HCT116 (cell line): ENCODE results near the gene RPL34. TPM values are rescaled to one million over a fixed set of nuclear protein-coding genes. Genes with fewer than 3 reads are reported as not detected.

Experiments
- ATAC-seq: fragments of 200-7000 bp; cut with Tn5 transposase; 2 replicates; pipeline ENCODE4 v1.9.1; 2020; ENCODE audit warnings: mild to moderate bottlenecking, moderate library complexity
- BruUV-seq: library from RNA; stranded (reverse); fragments of 400-500 nt; replicated peaks from 2 replicates; lab custom pipeline; 2021; lab: Mats Ljungman, UMichigan
- CTCF ChIA-PET: fragments of 300-600 bp; sonication (Branson Sonifier 250); formaldehyde crosslinking; loops from one replicate; lab custom pipeline; 2021; ENCODE audit warnings: antibody characterized with exemption; lab: Charles Lee
- POLR2A ChIA-PET: fragments of 300-600, 350-600 bp; sonication (Branson Sonifier 250); formaldehyde crosslinking; loops from one replicate; lab custom pipeline; 2021; ENCODE audit warnings: antibody characterized with exemption; lab: Charles Lee
- RAD21 ChIA-PET, 2 experiments: fragments of 300-600 bp; sonication (Branson Sonifier 250); formaldehyde crosslinking; loops; one replicate each; lab custom pipeline; 2023; ENCODE audit warnings: low total read pairs in 2 of 2; ENCODE audit not compliant: uncharacterized antibody in 2 of 2, unreplicated experiment in 2 of 2, low non-redundant PET in 1 of 2; lab: Charles Lee
- DNase-seq: peaks from one replicate; pipeline ENCODE4 v3.0.0-alpha.2; 2010; ENCODE audit warnings: low read depth, low spot score
- H2AFZ ChIP-seq: fragments of 200-600 bp; shearing (Covaris generic), sonication (generic); 2 replicates; pipeline ENCODE4 v1.6.1; 2017; ENCODE audit warnings: low read depth, mixed run types, mixed read lengths, antibody characterized with exemption, low read length; ENCODE audit not compliant: poor library complexity, severe bottlenecking
- H3K27ac ChIP-seq: 2 replicates; pipeline ENCODE4 v1.5.1; 2012; ENCODE audit warnings: low read depth, low read length
- H3K27me3 ChIP-seq: fragments of 200-600 bp; sonication (generic); 2 replicates; pipeline ENCODE4 v1.6.1; 2016; ENCODE audit warnings: mixed run types, low read length, mixed read lengths; ENCODE audit not compliant: insufficient read depth
- H3K36me3 ChIP-seq, 2 experiments: fragments of 200-500 bp in 1 of 2; fragments of 200-600 bp in 1 of 2; sonication (Bioruptor generic) in 1 of 2; sonication (generic) in 1 of 2; 2 replicates each; pipeline versions ENCODE4 v1.5.1 to v1.6.1; 2014 to 2016; ENCODE audit warnings: low read length in 2 of 2, inconsistent platforms in 1 of 2, mixed read lengths in 1 of 2, mixed run types in 1 of 2; ENCODE audit not compliant: insufficient read depth in 2 of 2, control insufficient read depth in 1 of 2
- H3K4me1 ChIP-seq, 2 experiments: fragments of 200-600 bp in 1 of 2; sonication (generic) in 1 of 2; 2 replicates each; pipeline versions ENCODE4 v1.5.1 to v1.6.1; 2012 to 2017; ENCODE audit warnings: low read length in 2 of 2, inconsistent platforms in 1 of 2, mild to moderate bottlenecking in 1 of 2, mixed read lengths in 1 of 2, mixed run types in 1 of 2, moderate library complexity in 1 of 2; ENCODE audit not compliant: insufficient read depth in 2 of 2, control insufficient read depth in 1 of 2
- H3K4me2 ChIP-seq: fragments of 200-600 bp; sonication (generic); 2 replicates; pipeline ENCODE4 v1.6.1; 2017; ENCODE audit warnings: mixed run types, low read length, mixed read lengths
- H3K4me3 ChIP-seq, 2 experiments: fragments of 200-600 bp in 1 of 2; sonication (generic) in 1 of 2; replicated peaks in 1 of 2; 2 replicates each; pipeline ENCODE4 v1.5.1; 2011 to 2016; ENCODE audit warnings: low read length in 2 of 2, control low read depth in 1 of 2, low read depth in 1 of 2, mild to moderate bottlenecking in 1 of 2, mixed read lengths in 1 of 2, mixed run types in 1 of 2
- H3K79me2 ChIP-seq: fragments of 200-600 bp; sonication (generic); 2 replicates; pipeline ENCODE4 v1.6.1; 2017; ENCODE audit warnings: mild to moderate bottlenecking, mixed run types, low read length, moderate library complexity, mixed read lengths; ENCODE audit not compliant: insufficient read depth
- H3K9ac ChIP-seq: fragments of 200-600 bp; sonication (generic); 2 replicates; pipeline ENCODE4 v1.6.1; 2016; ENCODE audit warnings: low read length, mixed read lengths
- H3K9me2 ChIP-seq: fragments of 200-600 bp; sonication (generic), shearing (Covaris generic); 2 replicates; pipeline ENCODE4 v1.6.1; 2017; ENCODE audit warnings: mixed run types, mild to moderate bottlenecking, moderate library complexity; ENCODE audit not compliant: insufficient read depth
- H3K9me3 ChIP-seq, 2 experiments: fragments of 200-500 bp in 1 of 2; fragments of 200-600 bp in 1 of 2; sonication (Bioruptor generic) in 1 of 2; sonication (generic) in 1 of 2; 2 replicates each; pipeline ENCODE4 v1.6.1; 2014 to 2017; ENCODE audit warnings: low read length in 2 of 2, mixed read lengths in 2 of 2, inconsistent platforms in 1 of 2, low read depth in 1 of 2, mild to moderate bottlenecking in 1 of 2, mixed run types in 1 of 2, moderate library complexity in 1 of 2; ENCODE audit not compliant: control insufficient read depth in 1 of 2, insufficient read depth in 1 of 2
- H4K20me1 ChIP-seq: fragments of 200-600 bp; sonication (generic), shearing (Covaris generic); 2 replicates; pipeline ENCODE4 v1.6.1; 2017; ENCODE audit warnings: mixed run types, mild to moderate bottlenecking, moderate library complexity; ENCODE audit not compliant: insufficient read depth
- CBX3 ChIP-seq: IDR thresholded peaks from 2 replicates; pipeline ENCODE4 v1.6.1; 2012; ENCODE audit warnings: low read depth
- EGR1 ChIP-seq: IDR thresholded peaks from 2 replicates; pipeline ENCODE4 v1.6.1; 2012; ENCODE audit warnings: low read depth
- ELF1 ChIP-seq: IDR thresholded peaks from 2 replicates; pipeline ENCODE4 v1.6.1; 2012; ENCODE audit warnings: low read depth, borderline replicate concordance
- EZH2 ChIP-seq: fragments of 200-600 bp; sonication (generic); IDR thresholded peaks from 2 replicates; pipeline ENCODE4 v1.6.1; 2017; ENCODE audit warnings: antibody characterized with exemption, mixed run types
- EZH2phosphoT487 ChIP-seq: fragments of 200-600 bp; IDR thresholded peaks from 2 replicates; pipeline ENCODE4 v1.6.1; 2018; ENCODE audit warnings: antibody characterized with exemption, borderline replicate concordance
- JUND ChIP-seq: IDR thresholded peaks from 2 replicates; pipeline ENCODE4 v1.6.1; 2012
- POLR2A ChIP-seq: IDR thresholded peaks from 2 replicates; pipeline ENCODE4 v1.7.0; 2011; ENCODE audit warnings: borderline replicate concordance; ENCODE audit not compliant: insufficient read depth, insufficient read length; ENCODE audit errors: extremely low read depth
- RAD21 ChIP-seq: IDR thresholded peaks from 2 replicates; pipeline ENCODE4 v1.6.1; 2012; ENCODE audit warnings: low read depth, mild to moderate bottlenecking
- ZFX ChIP-seq: fragments of 450-650 bp; IDR thresholded peaks from 2 replicates; pipeline ENCODE4 v1.6.1; 2017
- ZNF274 ChIP-seq: fragments of 200-500 bp; sonication (Bioruptor generic); IDR thresholded peaks from 2 replicates; pipeline ENCODE4 v1.6.1; 2014; ENCODE audit warnings: mild to moderate bottlenecking, low read depth, low read length, inconsistent platforms
- intact Hi-C: fragments of 100-400 bp; cut with micrococcal nuclease; formaldehyde crosslinking; loops from 2 replicates; pipeline ENCODE4 v1.10.0; 2022
- total RNA-seq: library from RNA; stranded (reverse); gene quantifications from one replicate; pipeline ENCODE4 v1.2.1, GENCODE V29; 2021; ENCODE audit not compliant: unreplicated experiment
- TF ChIP-seq, protein P1 (sequence below): IDR thresholded peaks from 2 replicates; pipeline ENCODE4 v1.6.1; 2012; ENCODE audit warnings: low read depth
- TF ChIP-seq, protein P2 (sequence below): IDR thresholded peaks from 2 replicates; pipeline ENCODE4 v1.6.1; 2011; ENCODE audit warnings: mild to moderate bottlenecking, low read length, moderate library complexity; ENCODE audit not compliant: insufficient replicate concordance; ENCODE audit errors: extremely low read depth
- TF ChIP-seq, protein P3 (sequence below), 3 experiments: fragments of 200-600 bp in 1 of 3; sonication (generic) in 1 of 3; IDR thresholded peaks in 2 of 3; conservative IDR thresholded peaks in 1 of 3; 2 replicates each; pipeline ENCODE4 v1.5.1; 2012 to 2017; ENCODE audit warnings: low read depth in 2 of 3, low read length in 2 of 3, antibody characterized with exemption in 1 of 3, borderline replicate concordance in 1 of 3, control low read depth in 1 of 3, mild to moderate bottlenecking in 1 of 3, mixed read lengths in 1 of 3, mixed run types in 1 of 3, moderate library complexity in 1 of 3; ENCODE audit not compliant: insufficient read depth in 1 of 3
- TF ChIP-seq, protein P4 (sequence below): IDR thresholded peaks from 2 replicates; pipeline ENCODE4 v1.6.1; 2012

RPL34 gene
- total RNA-seq, 1 experiment from 2014 or later: 1,359 TPM

DNA sequence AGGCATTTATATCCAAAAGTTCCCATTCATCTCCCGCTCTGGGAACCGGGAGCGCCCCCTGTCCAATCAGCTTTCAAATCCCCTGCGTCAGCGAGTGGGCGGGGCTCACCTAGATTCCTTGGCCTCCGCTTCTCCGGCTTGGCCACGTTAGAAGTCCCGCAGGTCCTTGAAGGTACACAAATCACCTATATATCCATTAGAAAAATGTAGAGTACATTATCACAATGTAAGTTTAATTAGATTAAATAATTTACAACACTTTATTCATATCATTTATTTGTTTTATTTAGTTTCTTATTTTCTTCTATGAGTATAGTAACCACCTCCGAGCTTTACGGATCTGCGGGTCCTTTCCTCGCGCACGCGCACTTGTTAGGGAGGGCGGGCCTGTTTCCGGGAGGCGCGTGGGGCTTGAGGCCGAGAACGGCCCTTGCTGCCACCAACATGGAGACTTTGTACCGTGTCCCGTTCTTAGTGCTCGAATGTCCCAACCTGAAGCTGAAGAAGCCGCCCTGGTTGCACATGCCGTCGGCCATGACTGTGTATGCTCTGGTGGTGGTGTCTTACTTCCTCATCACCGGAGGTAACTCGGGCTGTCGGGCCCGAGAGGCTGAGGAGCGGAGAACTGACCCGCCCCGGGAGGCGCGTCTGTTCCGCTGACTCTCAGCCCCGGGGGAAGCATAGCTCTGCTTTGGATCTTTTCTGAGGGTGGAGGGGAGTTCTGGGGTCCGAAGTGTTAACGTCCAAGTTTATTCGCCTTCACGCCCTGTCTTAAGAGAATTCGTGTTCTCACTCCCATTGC lies 30.0 kb downstream of the RPL34 start, which contains the start of gene OSTC (continued):
- TF ChIP-seq ZNF274 (no peak), POLR2A (peak; percentile 46), EZH2phosphoT487 (no peak), EZH2 (no peak)
- TF ChIP-seq, all 23 proteins: peak for 9

DNA sequence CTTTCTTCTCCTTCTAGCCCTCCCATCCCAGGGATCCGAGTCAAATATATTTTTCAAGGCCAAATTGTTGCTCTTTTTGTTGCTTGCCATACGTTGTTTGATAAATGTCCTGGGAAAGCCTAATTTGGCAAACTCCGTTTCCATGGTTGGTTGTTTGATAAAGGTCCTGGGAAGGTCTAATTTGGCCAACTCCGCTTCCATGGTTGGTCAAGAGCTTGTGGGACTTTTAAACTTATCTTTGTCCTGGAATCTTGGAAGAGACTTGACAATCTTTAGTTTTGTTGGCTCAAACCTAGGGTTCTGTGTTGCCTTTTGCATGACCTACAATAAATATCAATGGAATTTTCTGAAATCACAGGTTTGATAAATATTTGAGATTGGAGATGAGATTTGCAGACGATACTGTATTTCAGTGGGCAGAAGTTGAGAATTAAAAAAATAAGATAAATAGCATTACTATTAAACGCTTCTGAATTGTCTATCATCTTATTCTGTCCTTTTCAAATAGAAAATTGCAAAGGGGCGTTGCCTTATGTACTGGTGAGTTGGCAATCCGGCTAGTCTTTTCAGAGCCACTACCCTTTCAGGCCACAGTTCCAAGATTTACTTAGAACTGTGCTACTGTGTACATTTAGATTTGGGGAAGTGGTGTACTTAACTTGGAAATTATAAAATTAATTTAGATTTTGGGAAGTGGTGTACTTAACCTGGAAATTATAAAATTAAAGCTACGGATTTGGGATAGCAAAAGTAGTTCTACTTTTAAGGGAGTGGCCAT lies 30.8 kb downstream of the RPL34 start:
- ChIA-PET POLR2A (no interaction called here), CTCF (no interaction called here), RAD21 (no interaction called here)
- Histone ChIP-seq H3K9ac (peak overlapping the region; percentile 89), H3K9me2 (no peaks in the 10 kb centered on the region), H3K36me3 (0 out of 4 replicates have a peak, but pooled peaks cover 4 to 5% of the 10 kb centered on the region in 2 experiments), H3K4me1 (peaks cover 4 to 6% of the 10 kb centered on the region in 2 experiments; a peak in 3 of 4 replicates), H3K79me2 (peaks cover 58% of the 10 kb centered on the region), H3K27me3 (no peaks in the 10 kb centered on the region), H3K27ac (peak overlapping the region; percentile 49), H3K9me3 (no peaks in the 10 kb centered on the region), H4K20me1 (no peaks in the 10 kb centered on the region), H2AFZ (no peak overlapping the region), H3K4me2 (peak overlapping the region; percentile 73), H3K4me3 (peak overlapping the region; percentile 65 to 84)
- ATAC-seq (peak; percentile 10), DNase-seq (no peak)
- intact Hi-C loops: no loop called here
- no TSS peak for BruUV-seq
- TF ChIP-seq, protein P1, sequence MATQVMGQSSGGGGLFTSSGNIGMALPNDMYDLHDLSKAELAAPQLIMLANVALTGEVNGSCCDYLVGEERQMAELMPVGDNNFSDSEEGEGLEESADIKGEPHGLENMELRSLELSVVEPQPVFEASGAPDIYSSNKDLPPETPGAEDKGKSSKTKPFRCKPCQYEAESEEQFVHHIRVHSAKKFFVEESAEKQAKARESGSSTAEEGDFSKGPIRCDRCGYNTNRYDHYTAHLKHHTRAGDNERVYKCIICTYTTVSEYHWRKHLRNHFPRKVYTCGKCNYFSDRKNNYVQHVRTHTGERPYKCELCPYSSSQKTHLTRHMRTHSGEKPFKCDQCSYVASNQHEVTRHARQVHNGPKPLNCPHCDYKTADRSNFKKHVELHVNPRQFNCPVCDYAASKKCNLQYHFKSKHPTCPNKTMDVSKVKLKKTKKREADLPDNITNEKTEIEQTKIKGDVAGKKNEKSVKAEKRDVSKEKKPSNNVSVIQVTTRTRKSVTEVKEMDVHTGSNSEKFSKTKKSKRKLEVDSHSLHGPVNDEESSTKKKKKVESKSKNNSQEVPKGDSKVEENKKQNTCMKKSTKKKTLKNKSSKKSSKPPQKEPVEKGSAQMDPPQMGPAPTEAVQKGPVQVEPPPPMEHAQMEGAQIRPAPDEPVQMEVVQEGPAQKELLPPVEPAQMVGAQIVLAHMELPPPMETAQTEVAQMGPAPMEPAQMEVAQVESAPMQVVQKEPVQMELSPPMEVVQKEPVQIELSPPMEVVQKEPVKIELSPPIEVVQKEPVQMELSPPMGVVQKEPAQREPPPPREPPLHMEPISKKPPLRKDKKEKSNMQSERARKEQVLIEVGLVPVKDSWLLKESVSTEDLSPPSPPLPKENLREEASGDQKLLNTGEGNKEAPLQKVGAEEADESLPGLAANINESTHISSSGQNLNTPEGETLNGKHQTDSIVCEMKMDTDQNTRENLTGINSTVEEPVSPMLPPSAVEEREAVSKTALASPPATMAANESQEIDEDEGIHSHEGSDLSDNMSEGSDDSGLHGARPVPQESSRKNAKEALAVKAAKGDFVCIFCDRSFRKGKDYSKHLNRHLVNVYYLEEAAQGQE: no peak
- TF ChIP-seq, protein P2, sequence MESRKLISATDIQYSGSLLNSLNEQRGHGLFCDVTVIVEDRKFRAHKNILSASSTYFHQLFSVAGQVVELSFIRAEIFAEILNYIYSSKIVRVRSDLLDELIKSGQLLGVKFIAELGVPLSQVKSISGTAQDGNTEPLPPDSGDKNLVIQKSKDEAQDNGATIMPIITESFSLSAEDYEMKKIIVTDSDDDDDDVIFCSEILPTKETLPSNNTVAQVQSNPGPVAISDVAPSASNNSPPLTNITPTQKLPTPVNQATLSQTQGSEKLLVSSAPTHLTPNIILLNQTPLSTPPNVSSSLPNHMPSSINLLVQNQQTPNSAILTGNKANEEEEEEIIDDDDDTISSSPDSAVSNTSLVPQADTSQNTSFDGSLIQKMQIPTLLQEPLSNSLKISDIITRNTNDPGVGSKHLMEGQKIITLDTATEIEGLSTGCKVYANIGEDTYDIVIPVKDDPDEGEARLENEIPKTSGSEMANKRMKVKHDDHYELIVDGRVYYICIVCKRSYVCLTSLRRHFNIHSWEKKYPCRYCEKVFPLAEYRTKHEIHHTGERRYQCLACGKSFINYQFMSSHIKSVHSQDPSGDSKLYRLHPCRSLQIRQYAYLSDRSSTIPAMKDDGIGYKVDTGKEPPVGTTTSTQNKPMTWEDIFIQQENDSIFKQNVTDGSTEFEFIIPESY: no peak
- TF ChIP-seq CBX3 (no peak), JUND (no peak), ELF1 (no peak), EZH2 (no peak), EZH2phosphoT487 (no peak), EGR1 (no peak), ZFX (no peak), RAD21 (no peak)
- TF ChIP-seq, protein P3, sequence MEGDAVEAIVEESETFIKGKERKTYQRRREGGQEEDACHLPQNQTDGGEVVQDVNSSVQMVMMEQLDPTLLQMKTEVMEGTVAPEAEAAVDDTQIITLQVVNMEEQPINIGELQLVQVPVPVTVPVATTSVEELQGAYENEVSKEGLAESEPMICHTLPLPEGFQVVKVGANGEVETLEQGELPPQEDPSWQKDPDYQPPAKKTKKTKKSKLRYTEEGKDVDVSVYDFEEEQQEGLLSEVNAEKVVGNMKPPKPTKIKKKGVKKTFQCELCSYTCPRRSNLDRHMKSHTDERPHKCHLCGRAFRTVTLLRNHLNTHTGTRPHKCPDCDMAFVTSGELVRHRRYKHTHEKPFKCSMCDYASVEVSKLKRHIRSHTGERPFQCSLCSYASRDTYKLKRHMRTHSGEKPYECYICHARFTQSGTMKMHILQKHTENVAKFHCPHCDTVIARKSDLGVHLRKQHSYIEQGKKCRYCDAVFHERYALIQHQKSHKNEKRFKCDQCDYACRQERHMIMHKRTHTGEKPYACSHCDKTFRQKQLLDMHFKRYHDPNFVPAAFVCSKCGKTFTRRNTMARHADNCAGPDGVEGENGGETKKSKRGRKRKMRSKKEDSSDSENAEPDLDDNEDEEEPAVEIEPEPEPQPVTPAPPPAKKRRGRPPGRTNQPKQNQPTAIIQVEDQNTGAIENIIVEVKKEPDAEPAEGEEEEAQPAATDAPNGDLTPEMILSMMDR (IDR thresholded peaks at IDR 0.05 in 2 of 3, conservative IDR thresholded peaks at IDR 0.05 in 1 of 3; ENCODE audit: borderline replicate concordance in 1 of 3, insufficient read depth in 1 of 3, low read depth in 2 of 3, low read length in 2 of 3): no peak
- TF ChIP-seq, protein P4, sequence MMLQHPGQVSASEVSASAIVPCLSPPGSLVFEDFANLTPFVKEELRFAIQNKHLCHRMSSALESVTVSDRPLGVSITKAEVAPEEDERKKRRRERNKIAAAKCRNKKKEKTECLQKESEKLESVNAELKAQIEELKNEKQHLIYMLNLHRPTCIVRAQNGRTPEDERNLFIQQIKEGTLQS: no peak
